Choroid plexus epithelial cell (primary cell): ENCODE data around the gene KIF3B.

Source experiments
- DNase-seq: peaks from one replicate; pipeline ENCODE4 v3.0.0-alpha.2; 2010; ENCODE audit warnings: low read depth
- H3K4me3 ChIP-seq: 2 replicates; pipeline ENCODE4 v1.5.1; 2011; ENCODE audit warnings: low read depth, mild to moderate bottlenecking, control low read depth, low read length, moderate library complexity
- TF ChIP-seq, protein P1 (sequence below): conservative IDR thresholded peaks from 2 replicates; pipeline ENCODE4 v1.5.1; 2011; ENCODE audit warnings: low read depth, mild to moderate bottlenecking, control low read depth, inconsistent platforms, low read length, moderate library complexity

The KIF3B gene

DNA sequence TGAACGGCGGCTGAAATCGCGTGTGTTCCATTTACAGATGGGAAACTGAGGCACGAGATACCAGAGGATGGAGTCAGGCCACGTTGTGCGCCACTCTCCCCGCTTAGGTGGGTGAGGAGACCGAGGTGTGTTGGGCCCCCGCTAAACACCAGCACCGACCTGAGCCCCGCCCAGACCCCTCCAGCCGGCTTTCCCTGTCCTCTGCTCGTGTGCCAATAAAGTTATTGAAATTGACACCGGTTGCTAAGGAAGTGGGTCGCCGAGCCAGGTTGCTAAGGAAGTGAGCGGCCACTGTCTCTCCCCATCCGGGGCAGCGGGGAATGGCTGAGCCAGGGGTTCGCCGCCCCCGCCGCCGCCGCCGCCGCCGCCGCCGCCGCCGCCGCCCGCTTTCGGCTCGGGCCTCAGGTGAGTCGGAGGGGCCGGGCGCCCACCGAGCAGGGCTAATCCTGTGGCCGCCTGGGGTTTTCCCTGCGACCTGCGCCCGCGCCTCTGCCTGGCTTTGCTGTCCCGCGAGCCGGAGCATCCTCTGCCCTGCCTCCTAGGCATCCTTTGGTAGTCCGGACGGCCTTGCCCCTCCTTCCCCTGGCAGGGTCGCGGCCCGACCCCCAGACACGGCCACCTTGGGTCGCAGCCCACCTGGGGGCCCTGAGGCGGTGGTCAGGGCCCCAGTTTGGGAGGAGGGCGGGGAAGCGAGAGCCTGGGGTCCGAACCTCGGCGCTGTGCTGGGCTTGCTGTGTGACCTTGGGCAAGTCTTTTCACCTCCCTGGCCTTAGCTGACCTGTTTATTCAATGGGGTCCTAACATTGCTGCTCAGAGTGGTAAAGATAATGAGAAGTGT is at the start of gene KIF3B:
Gene KIF3B (plus strand): TSS at position 291 of the 838 bp plus-strand sequence. CDS start 32,127 bp downstream, outside the sequence.
- DNase-seq = peak; percentile 93
- peak within 1 kb of the TSS; percentile 95 for H3K4me3 ChIP-seq
- TF ChIP-seq, protein P1, sequence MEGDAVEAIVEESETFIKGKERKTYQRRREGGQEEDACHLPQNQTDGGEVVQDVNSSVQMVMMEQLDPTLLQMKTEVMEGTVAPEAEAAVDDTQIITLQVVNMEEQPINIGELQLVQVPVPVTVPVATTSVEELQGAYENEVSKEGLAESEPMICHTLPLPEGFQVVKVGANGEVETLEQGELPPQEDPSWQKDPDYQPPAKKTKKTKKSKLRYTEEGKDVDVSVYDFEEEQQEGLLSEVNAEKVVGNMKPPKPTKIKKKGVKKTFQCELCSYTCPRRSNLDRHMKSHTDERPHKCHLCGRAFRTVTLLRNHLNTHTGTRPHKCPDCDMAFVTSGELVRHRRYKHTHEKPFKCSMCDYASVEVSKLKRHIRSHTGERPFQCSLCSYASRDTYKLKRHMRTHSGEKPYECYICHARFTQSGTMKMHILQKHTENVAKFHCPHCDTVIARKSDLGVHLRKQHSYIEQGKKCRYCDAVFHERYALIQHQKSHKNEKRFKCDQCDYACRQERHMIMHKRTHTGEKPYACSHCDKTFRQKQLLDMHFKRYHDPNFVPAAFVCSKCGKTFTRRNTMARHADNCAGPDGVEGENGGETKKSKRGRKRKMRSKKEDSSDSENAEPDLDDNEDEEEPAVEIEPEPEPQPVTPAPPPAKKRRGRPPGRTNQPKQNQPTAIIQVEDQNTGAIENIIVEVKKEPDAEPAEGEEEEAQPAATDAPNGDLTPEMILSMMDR = no peak

DNA sequence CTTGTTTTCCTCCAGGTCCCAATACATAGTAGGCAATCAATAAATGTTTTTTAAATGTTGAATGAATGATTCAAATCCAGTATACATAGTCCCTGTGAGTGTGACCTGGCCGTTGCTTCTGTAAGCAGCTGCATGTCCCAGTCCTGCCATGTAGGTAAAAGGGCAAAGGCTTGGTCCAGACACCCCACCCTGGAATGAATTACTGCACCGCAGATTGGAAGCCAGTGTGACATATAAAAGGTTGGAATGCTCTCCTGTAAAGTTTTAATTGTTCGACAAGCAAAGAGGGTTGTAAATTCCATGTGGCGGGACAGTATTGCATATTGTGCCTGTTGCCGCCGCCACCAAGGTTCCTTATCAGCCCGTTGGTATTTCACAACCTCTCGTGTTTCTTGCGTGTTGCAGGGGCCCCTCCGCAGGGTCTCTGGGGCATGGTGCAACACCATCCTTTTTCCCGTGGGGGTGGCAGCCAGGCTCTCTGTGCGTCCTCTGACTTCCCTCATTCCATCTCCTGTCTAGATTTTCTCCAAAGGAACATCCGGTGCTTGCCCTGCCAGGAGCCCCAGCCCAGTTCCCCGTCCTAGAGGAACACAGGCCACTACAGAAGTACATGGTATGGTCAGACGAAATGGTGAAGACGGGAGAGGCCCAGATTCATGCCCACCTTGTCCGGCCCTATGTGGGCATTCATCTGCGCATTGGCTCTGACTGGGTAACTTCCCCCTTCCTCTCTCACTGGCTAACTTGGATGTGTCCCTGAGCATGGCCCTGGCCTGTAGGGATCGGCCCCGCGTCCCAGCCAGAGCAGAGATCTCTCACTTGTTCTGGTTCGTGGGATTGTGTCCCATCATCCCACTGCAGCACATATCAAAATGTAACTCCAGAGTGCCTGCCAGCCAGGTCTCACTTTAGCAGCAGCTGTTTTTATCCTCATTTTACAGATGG is 49.4 kb upstream of the KIF3B start:
- no peak for DNase-seq
- TF ChIP-seq, protein P1 = no peak
- H3K4me3 ChIP-seq = no peak overlapping the region

DNA sequence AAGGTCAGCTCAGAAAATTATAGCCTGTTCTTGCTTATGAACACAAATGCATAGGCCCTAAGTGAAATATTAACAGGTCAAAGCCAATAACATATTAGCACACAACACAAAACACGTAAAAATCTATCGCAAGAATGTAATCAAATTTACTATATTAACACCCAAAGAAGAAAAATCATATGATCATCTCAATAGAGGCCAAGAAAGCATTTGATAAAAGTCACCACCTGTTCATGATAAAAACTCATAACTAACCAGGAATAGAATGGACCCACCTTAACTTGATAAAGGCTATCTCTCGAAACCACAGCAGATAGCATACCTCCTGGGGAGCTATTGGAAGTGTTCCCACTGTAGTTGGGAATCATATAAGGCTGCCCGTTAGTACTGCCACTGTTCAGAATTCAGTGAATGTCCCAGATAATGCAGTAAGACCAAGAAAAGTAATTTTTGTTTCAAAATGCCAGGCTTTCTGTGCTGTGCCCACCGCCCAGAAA is 48.2 kb upstream of the KIF3B start:
- DNase-seq = no peak
- TF ChIP-seq, protein P1 = no peak
- no peak overlapping the region for H3K4me3 ChIP-seq

DNA sequence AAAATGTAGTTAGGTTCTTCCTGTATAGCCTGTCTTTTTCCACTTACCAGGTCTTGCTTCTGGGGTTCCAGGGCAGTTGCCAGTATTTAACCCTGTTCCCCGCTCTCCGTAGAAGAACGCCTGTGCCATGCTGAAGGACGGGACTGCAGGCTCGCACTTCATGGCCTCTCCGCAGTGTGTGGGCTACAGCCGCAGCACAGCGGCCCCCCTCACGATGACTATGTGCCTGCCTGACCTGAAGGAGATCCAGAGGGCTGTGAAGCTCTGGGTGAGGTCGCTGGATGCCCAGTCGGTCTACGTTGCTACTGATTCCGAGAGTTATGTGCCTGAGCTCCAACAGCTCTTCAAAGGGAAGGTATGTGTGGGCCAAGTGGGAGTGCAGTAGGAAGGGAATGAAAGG is 46.7 kb upstream of the KIF3B start:
- TF ChIP-seq, protein P1 = no peak
- H3K4me3 ChIP-seq = no peak overlapping the region
- no peak for DNase-seq

DNA sequence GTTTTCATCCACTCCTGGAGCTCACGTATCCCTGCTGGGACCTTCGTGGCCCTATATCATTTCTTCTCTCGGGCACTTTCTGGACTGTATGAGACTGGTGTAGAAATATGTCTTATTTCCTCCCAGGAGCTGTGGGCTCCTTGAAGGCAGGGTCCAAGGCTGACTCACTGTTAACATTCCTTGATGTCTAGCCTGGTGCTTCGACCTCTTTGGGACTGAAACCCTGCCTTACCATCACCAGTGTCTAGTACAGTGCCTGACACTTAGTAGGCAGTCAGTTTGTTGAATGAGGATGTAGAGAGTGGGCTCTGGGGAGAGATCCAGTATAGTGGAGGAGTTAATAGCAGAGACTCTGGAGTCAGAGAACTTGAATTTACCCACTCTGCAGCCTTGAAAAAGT is 46.2 kb upstream of the KIF3B start:
- H3K4me3 ChIP-seq = no peak overlapping the region
- TF ChIP-seq, protein P1 = no peak
- no peak for DNase-seq

DNA sequence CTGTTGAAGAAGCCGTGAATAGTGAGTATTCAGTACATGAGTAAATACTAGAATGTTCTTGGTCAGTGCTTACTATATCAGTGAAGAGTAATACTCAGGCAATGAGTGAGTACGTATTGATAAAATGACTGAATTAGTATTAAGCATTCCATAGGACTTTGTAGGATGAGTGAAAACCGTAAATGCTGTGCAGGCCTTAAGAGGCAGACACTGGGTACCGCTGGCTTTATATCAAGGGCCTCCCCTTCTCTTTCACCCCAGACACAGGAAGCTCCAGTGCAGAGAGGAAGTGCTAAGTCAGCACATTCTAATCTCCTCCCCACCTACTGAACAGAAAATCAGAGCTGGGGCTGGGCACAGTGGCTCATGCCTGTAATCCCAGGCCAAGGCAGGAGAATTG is 45.6 kb upstream of the KIF3B start:
- no peak overlapping the region for H3K4me3 ChIP-seq
- DNase-seq = peak; percentile 71
- TF ChIP-seq, protein P1 = no peak
